Smooth muscle cell (in vitro differentiated cells): ENCODE results near the gene SEC11A. TPM values are rescaled to one million over a fixed set of nuclear protein-coding genes. Genes with fewer than 3 reads are reported as not detected.
"Not testable (repeated sequence)": the region's sequence is repeated elsewhere in the genome, so short reads cannot be mapped to it uniquely, and the experiment has no call there.

Experiments used
- DNase-seq: peaks from one replicate; lab custom pipeline; 2025; ENCODE audit not compliant: unreplicated experiment; lab: John Stamatoyannopoulos, UW
- H2AFZ ChIP-seq: fragments of 200-600 bp; sonication (generic); 2 replicates; pipeline ENCODE4 v1.6.0; 2016; ENCODE audit warnings: antibody characterized with exemption, low read depth, mild to moderate bottlenecking
- H3F3A ChIP-seq: fragments of 200-600 bp; sonication (generic); 2 replicates; pipeline ENCODE4 v1.6.0; 2017; ENCODE audit warnings: antibody characterized with exemption, low read depth
- H3K27ac ChIP-seq: fragments of 200-600 bp; sonication (generic); 2 replicates; pipeline ENCODE4 v1.5.1; 2016; ENCODE audit warnings: low read depth, mild to moderate bottlenecking
- H3K27me3 ChIP-seq: fragments of 200-600 bp; sonication (generic); 2 replicates; pipeline ENCODE4 v1.6.1; 2016; ENCODE audit warnings: low read depth, mild to moderate bottlenecking
- H3K36me3 ChIP-seq: fragments of 200-600 bp; sonication (generic); 2 replicates; pipeline ENCODE4 v1.5.1; 2016; ENCODE audit warnings: low read depth
- H3K4me1 ChIP-seq: fragments of 200-600 bp; sonication (generic); 2 replicates; pipeline ENCODE4 v1.5.1; 2016; ENCODE audit warnings: low read depth
- H3K4me2 ChIP-seq: fragments of 200-600 bp; sonication (generic); 2 replicates; pipeline ENCODE4 v1.6.0; 2016; ENCODE audit warnings: mild to moderate bottlenecking
- H3K4me3 ChIP-seq: fragments of 200-600 bp; sonication (generic); 2 replicates; pipeline ENCODE4 v1.5.1; 2016; ENCODE audit warnings: mild to moderate bottlenecking
- H3K79me2 ChIP-seq: fragments of 200-600 bp; sonication (generic); 2 replicates; pipeline ENCODE4 v1.6.0; 2016; ENCODE audit warnings: low read depth, mild to moderate bottlenecking
- H3K9ac ChIP-seq: fragments of 200-600 bp; sonication (generic); 2 replicates; pipeline ENCODE4 v1.6.0; 2016; ENCODE audit warnings: low read depth
- H3K9me3 ChIP-seq: fragments of 200-600 bp; sonication (generic); replicated peaks from 2 replicates; pipeline ENCODE4 v1.5.1; 2016; ENCODE audit warnings: low read depth
- H4K20me1 ChIP-seq: fragments of 200-600 bp; sonication (generic); 2 replicates; pipeline ENCODE4 v1.6.0; 2016; ENCODE audit warnings: low read depth
- CTCF ChIP-seq: fragments of 200-600 bp; sonication (generic); IDR thresholded peaks from 2 replicates; pipeline ENCODE4 v1.5.1; 2017; ENCODE audit warnings: borderline replicate concordance, mild to moderate bottlenecking, antibody characterized with exemption; ENCODE audit not compliant: insufficient read depth, poor library complexity, severe bottlenecking
- WGBS: methylation state at CpG from one replicate; pipeline ENCODE4 v1.1.7; 2016; ENCODE audit warnings: low lambda C conversion rate; 5-methylcytosine and 5-hydroxymethylcytosine counted together
- polyA plus RNA-seq: library from polyadenylated mRNA; unstranded; fragments of >200 nt; fragmentation: Nextera tagmentation; extraction: Ambion mirVana; gene quantifications from 2 replicates; pipeline ENCODE4 v1.2.1, GENCODE V29; 2016
- total RNA-seq: library from RNA; depleted of rRNA; stranded (reverse); fragments of >200 nt; gene quantifications from 2 replicates; pipeline ENCODE4 v1.2.3, GENCODE V29; 2014

The SEC11A gene
- total and polyA plus RNA-seq, 2 experiments from 2014 or later, result 228 to 276 TPM

GRCh38 chr15:84647726-84648125 is 68.2 kb downstream of the SEC11A start:
- no peak for TF ChIP-seq CTCF
- H3K36me3 ChIP-seq, result peaks cover 7% of the 10 kb centered on the region

GRCh38 chr15:84645997-84646396 is 69.9 kb downstream of the SEC11A start:
- no peaks in the 10 kb centered on the region for H3K27me3 ChIP-seq
- no peak for DNase-seq
- peaks cover 12% of the 10 kb centered on the region for H3F3A ChIP-seq
- H2AFZ ChIP-seq, result no peak overlapping the region
- no peak overlapping the region for H3K9ac ChIP-seq
- no peak for TF ChIP-seq CTCF
- no peaks in the 10 kb centered on the region for H3K4me1 ChIP-seq
- H3K27ac ChIP-seq, result no peak overlapping the region
- H3K4me2 ChIP-seq, result no peak overlapping the region
- peaks cover 3% of the 10 kb centered on the region for H3K79me2 ChIP-seq
- 97% methylated on average over 10 of the region's 10 CpGs for WGBS
- H3K9me3 ChIP-seq, result no peaks in the 10 kb centered on the region
- H3K36me3 ChIP-seq, result peaks cover 7% of the 10 kb centered on the region
- H4K20me1 ChIP-seq, result peaks cover 7% of the 10 kb centered on the region
- no peak overlapping the region for H3K4me3 ChIP-seq

More at GRCh38 chr15:84647726-84648125, 68.2 kb downstream of the SEC11A start:
- H3K4me3 ChIP-seq, result no peak overlapping the region
- no peak for DNase-seq
- H3K27ac ChIP-seq, result no peak overlapping the region
- H4K20me1 ChIP-seq, result peaks cover 5% of the 10 kb centered on the region
- H3K9me3 ChIP-seq, result no peaks in the 10 kb centered on the region
- no peak overlapping the region for H3K9ac ChIP-seq
- H3K4me1 ChIP-seq, result peaks cover 4% of the 10 kb centered on the region
- peaks cover 6% of the 10 kb centered on the region for H3F3A ChIP-seq
- peaks cover 8% of the 10 kb centered on the region for H3K79me2 ChIP-seq
- H3K4me2 ChIP-seq, result no peak overlapping the region
- no peaks in the 10 kb centered on the region for H3K27me3 ChIP-seq
- no peak overlapping the region for H2AFZ ChIP-seq

GRCh38 chr15:84645496-84645895 is 70.4 kb downstream of the SEC11A start:
- no peak for TF ChIP-seq CTCF
- Histone ChIP-seq H3K9me3 (no peaks in the 10 kb centered on the region), H2AFZ (no peak overlapping the region), H3K79me2 (peaks cover 3% of the 10 kb centered on the region), H3K27me3 (no peaks in the 10 kb centered on the region), H3K9ac (no peak overlapping the region), H4K20me1 (peaks cover 11% of the 10 kb centered on the region), H3K4me2 (no peak overlapping the region), H3K27ac (no peak overlapping the region), H3K4me1 (no peaks in the 10 kb centered on the region), H3K36me3 (peaks cover 7% of the 10 kb centered on the region), H3K4me3 (no peak overlapping the region), H3F3A (peaks cover 14% of the 10 kb centered on the region)
- DNase-seq, result no peak
- WGBS, result 92% methylated on average over 10 of the region's 10 CpGs

GRCh38 chr15:84643838-84644237 is 72.1 kb downstream of the SEC11A start:
- Histone ChIP-seq H3F3A (peaks cover 14% of the 10 kb centered on the region), H3K27me3 (no peaks in the 10 kb centered on the region), H3K79me2 (no peaks in the 10 kb centered on the region), H3K4me2 (no peak overlapping the region), H4K20me1 (peaks cover 11% of the 10 kb centered on the region), H2AFZ (no peak overlapping the region), H3K36me3 (peaks cover 11% of the 10 kb centered on the region), H3K27ac (no peak overlapping the region), H3K4me1 (no peaks in the 10 kb centered on the region), H3K4me3 (no peak overlapping the region), H3K9ac (no peak overlapping the region), H3K9me3 (no peaks in the 10 kb centered on the region)
- TF ChIP-seq CTCF, result no peak
- WGBS, result 97% methylated on average over 6 of the region's 6 CpGs
- no peak for DNase-seq

- H2AFZ ChIP-seq, H3K79me2 ChIP-seq, DNase-seq, H3K9me3 ChIP-seq, H3K4me3 ChIP-seq, H3K36me3 ChIP-seq, H3K27ac ChIP-seq, H3K27me3 ChIP-seq, H3K4me1 ChIP-seq, H3K9ac ChIP-seq, H3K4me2 ChIP-seq: not testable (repeated sequence)
- peaks cover 15% of the 10 kb centered on the region for H4K20me1 ChIP-seq
- 50% methylated on average over 2 of the region's 2 CpGs for WGBS
- peaks cover 14% of the 10 kb centered on the region for H3F3A ChIP-seq
These were observed 73.3 kb downstream of the SEC11A start for GRCh38 chr15:84642640-84643039.

- H3K4me1 ChIP-seq, H3K27me3 ChIP-seq, H3K9ac ChIP-seq, H3K4me3 ChIP-seq, DNase-seq, H3K9me3 ChIP-seq, H3K36me3 ChIP-seq, H3K79me2 ChIP-seq, H3K27ac ChIP-seq, H3K4me2 ChIP-seq, H2AFZ ChIP-seq: not testable (repeated sequence)
- Histone ChIP-seq H4K20me1 (peaks cover 10% of the 10 kb centered on the region), H3F3A (peaks cover 14% of the 10 kb centered on the region)
- 99% methylated on average over 9 of the region's 9 CpGs for WGBS
These were observed 74.1 kb downstream of the SEC11A start for GRCh38 chr15:84641871-84642270.
